HFF-Myc (cell line): Measurements from ENCODE around the gene DOCK4.

Source experiments
- DNase-seq: peaks from one replicate; pipeline ENCODE4 v3.0.0-alpha.2; 2011; ENCODE audit warnings: low read depth; ENCODE audit errors: extremely low read depth
- H3K4me3 ChIP-seq: replicated peaks from 2 replicates; pipeline ENCODE4 v1.5.1; 2011; ENCODE audit warnings: low read depth, mild to moderate bottlenecking, control low read depth, low read length
- CTCF ChIP-seq: IDR thresholded peaks from 2 replicates; pipeline ENCODE4 v1.5.1; 2012; ENCODE audit warnings: mild to moderate bottlenecking, low read depth, low read length, control low read depth; ENCODE audit errors: missing control alignments

DOCK4 gene

GRCh38 chr7:111853201-111853990, 352.8 kb downstream of the DOCK4 start:
- peak; percentile 14 for TF ChIP-seq CTCF
- no peak for DNase-seq
- no peak overlapping the region for H3K4me3 ChIP-seq

- TF ChIP-seq CTCF, result no peak
- H3K4me3 ChIP-seq, result no peak overlapping the region
- no peak for DNase-seq
Measured at GRCh38 chr7:111852081-111852480, 354.1 kb downstream of the DOCK4 start.

GRCh38 chr7:111846898-111847297, 359.3 kb downstream of the DOCK4 start:
- no peak for DNase-seq
- H3K4me3 ChIP-seq, result no peak overlapping the region
- no peak for TF ChIP-seq CTCF

GRCh38 chr7:111845853-111846252, 360.3 kb downstream of the DOCK4 start:
- no peak for TF ChIP-seq CTCF
- no peak for DNase-seq
- H3K4me3 ChIP-seq, result no peak overlapping the region

GRCh38 chr7:111844904-111845671, 361.1 kb downstream of the DOCK4 start:
- no peak for DNase-seq
- TF ChIP-seq CTCF, result no peak
- no peak overlapping the region for H3K4me3 ChIP-seq

- TF ChIP-seq CTCF, result no peak
- no peak overlapping the region for H3K4me3 ChIP-seq
- DNase-seq, result no peak
Measured at GRCh38 chr7:111842491-111842890, 363.7 kb downstream of the DOCK4 start.
